Caco-2 (cell line): Measurements from ENCODE around the gene GPR37. TPM values are rescaled to one million over a fixed set of nuclear protein-coding genes. Genes with fewer than 3 reads are reported as not detected.

Experiments used
- BruUV-seq: library from RNA; stranded (reverse); fragments of 400-500 nt; replicated peaks from 2 replicates; lab custom pipeline; 2021; lab: Mats Ljungman, UMichigan
- CTCF ChIA-PET: fragments of 300-600 bp; sonication (Branson Sonifier 250); formaldehyde crosslinking; loops from one replicate; lab custom pipeline; 2022; ENCODE audit warnings: antibody characterized with exemption; lab: Charles Lee
- POLR2A ChIA-PET: fragments of 300-600 bp; sonication (Branson Sonifier 250); formaldehyde crosslinking; loops from one replicate; lab custom pipeline; 2022; ENCODE audit warnings: antibody characterized with exemption; lab: Charles Lee
- DNase-seq, 2 experiments: peaks; one replicate each; pipeline versions ENCODE4 v3.0.0 to v3.0.0-alpha.2; 2020 to 2022
- H3K27me3 ChIP-seq: replicated peaks from 2 replicates; pipeline ENCODE4 v1.6.0; 2011; ENCODE audit warnings: low read length; ENCODE audit not compliant: control insufficient read depth, insufficient read depth
- H3K36me3 ChIP-seq: 2 replicates; pipeline ENCODE4 v1.5.1; 2011; ENCODE audit warnings: low read length; ENCODE audit not compliant: control insufficient read depth, insufficient read depth
- H3K4me1 ChIP-seq: fragments of 250-450 bp; sonication (Bioruptor Pico); 2 replicates; pipeline ENCODE4 v1.5.1; 2020; ENCODE audit warnings: mild to moderate bottlenecking
- H3K4me3 ChIP-seq: 2 replicates; pipeline ENCODE4 v1.5.1; 2011; ENCODE audit warnings: low read depth, mild to moderate bottlenecking, control low read depth, low read length
- H3K9me3 ChIP-seq: fragments of 250-450 bp; sonication (Bioruptor Pico); 2 replicates; pipeline ENCODE4 v1.5.1; 2020; ENCODE audit warnings: mild to moderate bottlenecking, moderate library complexity
- H3K27ac Mint-ChIP-seq: one replicate; pipeline ENCODE4 v1.8.0; 2022; ENCODE audit warnings: mixed read lengths; ENCODE audit not compliant: unreplicated experiment
- H3K27me3 Mint-ChIP-seq: one replicate; pipeline ENCODE4 v1.8.0; 2022; ENCODE audit warnings: mixed read lengths; ENCODE audit not compliant: insufficient read depth, unreplicated experiment
- H3K36me3 Mint-ChIP-seq: one replicate; pipeline ENCODE4 v1.8.0; 2022; ENCODE audit warnings: mild to moderate bottlenecking, mixed read lengths; ENCODE audit not compliant: insufficient read depth, unreplicated experiment
- H3K4me1 Mint-ChIP-seq: one replicate; pipeline ENCODE4 v1.8.0; 2022; ENCODE audit warnings: low read depth, mixed read lengths; ENCODE audit not compliant: unreplicated experiment
- H3K4me3 Mint-ChIP-seq: one replicate; pipeline ENCODE4 v1.8.0; 2022; ENCODE audit warnings: mild to moderate bottlenecking, moderate library complexity, mixed read lengths; ENCODE audit not compliant: unreplicated experiment
- H3K9me3 Mint-ChIP-seq: one replicate; pipeline ENCODE4 v1.8.0; 2022; ENCODE audit warnings: mixed read lengths; ENCODE audit not compliant: unreplicated experiment
- CTCF ChIP-seq, 2 experiments: fragments of 200-600 bp in 1 of 2; IDR thresholded peaks; 1 replicate in 1 of 2; 2 replicates in 1 of 2; pipeline versions ENCODE4 v1.5.1 to v1.8.0; 2011 to 2022; ENCODE audit warnings: antibody characterized with exemption in 1 of 2, control low read depth in 1 of 2, inconsistent platforms in 1 of 2, low read depth in 1 of 2, low read length in 1 of 2, mild to moderate bottlenecking in 1 of 2, moderate library complexity in 1 of 2; ENCODE audit not compliant: insufficient read depth in 1 of 2, severe bottlenecking in 1 of 2, unreplicated experiment in 1 of 2
- intact Hi-C: fragments of 100-400 bp; cut with micrococcal nuclease; formaldehyde crosslinking; loops from one replicate; pipeline ENCODE4 v1.10.0; 2022; ENCODE audit not compliant: unreplicated experiment
- total RNA-seq: library from RNA; stranded (reverse); gene quantifications from 2 replicates; pipeline ENCODE4 v1.2.3, GENCODE V29; 2022

GPR37 gene
- total RNA-seq, 1 experiment from 2014 or later, result 0.50 TPM

- DNase-seq, result no peak
- no peaks in the 10 kb centered on the region for H3K27me3 Mint-ChIP-seq
- H3K36me3 Mint-ChIP-seq, result no peaks in the 10 kb centered on the region
- no peak overlapping the region for H3K4me3 ChIP-seq
- POLR2A ChIA-PET, result no interaction called here
- H3K27ac Mint-ChIP-seq, result no peak overlapping the region
- TF ChIP-seq CTCF (IDR thresholded peaks at IDR 0.05; ENCODE audit: insufficient read depth in 1 of 2, low read depth in 1 of 2, low read length in 1 of 2, severe bottlenecking in 1 of 2, unreplicated experiment in 1 of 2), result no peak
- H3K4me1 ChIP-seq, result no peaks in the 10 kb centered on the region
- CTCF ChIA-PET, result no interaction called here
- no peaks in the 10 kb centered on the region for H3K9me3 Mint-ChIP-seq
- no peaks in the 10 kb centered on the region for H3K36me3 ChIP-seq
- H3K9me3 ChIP-seq, result no peaks in the 10 kb centered on the region
- no peak overlapping the region for H3K4me3 Mint-ChIP-seq
- no peaks in the 10 kb centered on the region for H3K4me1 Mint-ChIP-seq
- intact Hi-C loops, result no loop called here
- H3K27me3 ChIP-seq, result no peaks in the 10 kb centered on the region
- BruUV-seq, result no TSS peak
Measured at GRCh38 chr7:124697746-124698145, 67.8 kb downstream of the GPR37 start.

Other genes with a start within 250 kb of the GPR37 start
- gene POT1, start 164.0 kb upstream of the GPR37 start, total RNA-seq, result 21.6 and 27.1 TPM in 2 replicates